Measurements from ENCODE around the gene ROBO1.

- no peak for TF ChIP-seq POLR2A (IDR thresholded peaks at IDR 0.05)
- TF ChIP-seq POLR2AphosphoS5 (IDR thresholded peaks at IDR 0.05), result no peak
Observed at GRCh38 chr3:78906930-78907329, 860.9 kb downstream of the ROBO1 start.
